ENCODE results near the gene ERC2.

DNA sequence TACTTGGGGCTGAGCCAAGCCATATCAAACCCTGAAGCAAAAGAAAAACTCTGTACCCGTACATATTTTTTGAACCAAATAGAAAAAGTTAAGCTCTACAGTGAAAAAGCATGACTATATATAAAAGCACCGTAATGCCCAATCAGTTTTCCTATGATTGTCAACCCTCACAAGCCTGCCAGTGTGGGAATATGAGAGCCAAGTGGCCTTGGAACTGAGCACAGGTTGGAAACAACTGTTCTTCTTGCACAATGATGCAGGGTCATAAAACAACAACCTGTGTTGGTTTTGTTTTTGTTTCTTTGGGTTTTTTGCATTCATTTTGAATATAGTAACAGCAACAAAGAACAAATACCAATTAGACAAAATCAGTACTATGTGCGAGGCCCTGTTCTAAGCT lies 3.5 kb upstream of the ERC2 start:
- TF ChIP-seq, protein P1, sequence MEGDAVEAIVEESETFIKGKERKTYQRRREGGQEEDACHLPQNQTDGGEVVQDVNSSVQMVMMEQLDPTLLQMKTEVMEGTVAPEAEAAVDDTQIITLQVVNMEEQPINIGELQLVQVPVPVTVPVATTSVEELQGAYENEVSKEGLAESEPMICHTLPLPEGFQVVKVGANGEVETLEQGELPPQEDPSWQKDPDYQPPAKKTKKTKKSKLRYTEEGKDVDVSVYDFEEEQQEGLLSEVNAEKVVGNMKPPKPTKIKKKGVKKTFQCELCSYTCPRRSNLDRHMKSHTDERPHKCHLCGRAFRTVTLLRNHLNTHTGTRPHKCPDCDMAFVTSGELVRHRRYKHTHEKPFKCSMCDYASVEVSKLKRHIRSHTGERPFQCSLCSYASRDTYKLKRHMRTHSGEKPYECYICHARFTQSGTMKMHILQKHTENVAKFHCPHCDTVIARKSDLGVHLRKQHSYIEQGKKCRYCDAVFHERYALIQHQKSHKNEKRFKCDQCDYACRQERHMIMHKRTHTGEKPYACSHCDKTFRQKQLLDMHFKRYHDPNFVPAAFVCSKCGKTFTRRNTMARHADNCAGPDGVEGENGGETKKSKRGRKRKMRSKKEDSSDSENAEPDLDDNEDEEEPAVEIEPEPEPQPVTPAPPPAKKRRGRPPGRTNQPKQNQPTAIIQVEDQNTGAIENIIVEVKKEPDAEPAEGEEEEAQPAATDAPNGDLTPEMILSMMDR (IDR thresholded peaks at IDR 0.05), result no peak
- TF ChIP-seq POLR2A (IDR thresholded peaks at IDR 0.05), result no peak

Measured in ovary (tissue), 3 donors.